Endothelial cell of umbilical vein (primary cell): ENCODE results near the gene ABCA3.

Experiments
- JUN ChIP-seq: IDR thresholded peaks from 2 replicates; pipeline ENCODE4 v1.6.1; 2011; ENCODE audit warnings: borderline replicate concordance, low read depth; ENCODE audit not compliant: insufficient read length, insufficient read depth
- MYC ChIP-seq: IDR thresholded peaks from one replicate; pipeline ENCODE4 v1.6.1; 2011; ENCODE audit warnings: mild to moderate bottlenecking, low read depth, low read length
- POLR2A ChIP-seq: IDR thresholded peaks from 2 replicates; pipeline ENCODE4 v1.6.1; 2012; ENCODE audit warnings: low read depth, mild to moderate bottlenecking, control low read depth, low read length
- POLR2AphosphoS5 ChIP-seq: IDR thresholded peaks from 2 replicates; pipeline ENCODE4 v1.6.1; 2012; ENCODE audit warnings: low read depth, mild to moderate bottlenecking, control low read depth, low read length, moderate library complexity; ENCODE audit not compliant: insufficient read depth
- TF ChIP-seq, protein P1 (sequence below), 2 donors: IDR thresholded peaks; 1 replicate in 1 of 2; 2 replicates in 1 of 2; pipeline ENCODE4 v1.5.1; 2011; ENCODE audit warnings: low read length in 2 of 2, mild to moderate bottlenecking in 2 of 2, moderate library complexity in 2 of 2, control low read depth in 1 of 2, inconsistent platforms in 1 of 2, low read depth in 1 of 2; ENCODE audit not compliant: insufficient read depth in 1 of 2; ENCODE audit errors: extremely low read depth in 1 of 2
- TF ChIP-seq, protein P2 (sequence below): IDR thresholded peaks from 2 replicates; pipeline ENCODE4 v1.6.1; 2011; ENCODE audit not compliant: insufficient read depth, insufficient read length

DNA sequence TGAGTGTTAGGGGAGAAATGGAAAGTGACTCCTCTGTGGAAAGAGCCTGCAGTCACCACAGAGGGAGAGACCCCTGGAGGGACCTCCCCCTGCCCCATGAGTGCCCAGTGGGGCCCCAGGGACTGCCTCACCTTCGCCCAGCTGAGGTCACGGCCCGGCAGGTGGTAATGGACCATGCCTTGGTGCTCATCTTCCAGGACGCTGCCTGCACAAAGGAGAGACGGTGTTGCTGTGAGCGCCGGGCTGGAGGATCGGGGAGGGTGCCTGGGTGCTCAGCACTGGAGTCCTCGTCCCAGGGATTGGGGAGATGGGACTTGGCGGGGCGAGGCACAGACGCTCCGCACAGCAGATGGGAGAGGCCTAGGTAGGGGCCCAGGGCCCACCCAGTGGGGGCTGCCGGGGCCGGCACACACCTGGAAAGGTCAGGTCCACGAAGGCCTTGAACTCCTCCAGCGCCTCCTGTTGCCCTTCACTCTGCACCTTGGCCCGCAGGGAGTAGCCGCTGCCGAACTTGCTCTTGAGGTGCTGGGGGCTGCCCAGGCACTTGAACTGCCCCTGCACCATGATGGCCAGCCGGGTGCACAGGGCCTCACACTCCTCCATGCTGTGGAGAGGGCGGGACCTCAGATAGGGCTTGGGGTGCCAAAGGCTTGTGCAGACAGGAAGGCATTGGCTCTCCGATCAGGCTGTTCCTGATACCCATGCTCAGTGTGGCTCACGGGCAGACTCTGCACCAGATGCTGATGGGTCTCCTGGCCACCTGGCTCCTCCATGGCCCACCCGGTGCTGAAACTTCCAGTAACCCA is 62.9 kb downstream of the ABCA3 start:
- TF ChIP-seq JUN: no peak
- TF ChIP-seq, protein P1, sequence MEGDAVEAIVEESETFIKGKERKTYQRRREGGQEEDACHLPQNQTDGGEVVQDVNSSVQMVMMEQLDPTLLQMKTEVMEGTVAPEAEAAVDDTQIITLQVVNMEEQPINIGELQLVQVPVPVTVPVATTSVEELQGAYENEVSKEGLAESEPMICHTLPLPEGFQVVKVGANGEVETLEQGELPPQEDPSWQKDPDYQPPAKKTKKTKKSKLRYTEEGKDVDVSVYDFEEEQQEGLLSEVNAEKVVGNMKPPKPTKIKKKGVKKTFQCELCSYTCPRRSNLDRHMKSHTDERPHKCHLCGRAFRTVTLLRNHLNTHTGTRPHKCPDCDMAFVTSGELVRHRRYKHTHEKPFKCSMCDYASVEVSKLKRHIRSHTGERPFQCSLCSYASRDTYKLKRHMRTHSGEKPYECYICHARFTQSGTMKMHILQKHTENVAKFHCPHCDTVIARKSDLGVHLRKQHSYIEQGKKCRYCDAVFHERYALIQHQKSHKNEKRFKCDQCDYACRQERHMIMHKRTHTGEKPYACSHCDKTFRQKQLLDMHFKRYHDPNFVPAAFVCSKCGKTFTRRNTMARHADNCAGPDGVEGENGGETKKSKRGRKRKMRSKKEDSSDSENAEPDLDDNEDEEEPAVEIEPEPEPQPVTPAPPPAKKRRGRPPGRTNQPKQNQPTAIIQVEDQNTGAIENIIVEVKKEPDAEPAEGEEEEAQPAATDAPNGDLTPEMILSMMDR (IDR thresholded peaks at IDR 0.05; ENCODE audit: extremely low read depth in 1 of 2, insufficient read depth in 1 of 2, low read depth in 1 of 2, low read length in 2 of 2): no peak
- TF ChIP-seq POLR2A: no peak
- no peak for TF ChIP-seq MYC
- TF ChIP-seq, protein P2, sequence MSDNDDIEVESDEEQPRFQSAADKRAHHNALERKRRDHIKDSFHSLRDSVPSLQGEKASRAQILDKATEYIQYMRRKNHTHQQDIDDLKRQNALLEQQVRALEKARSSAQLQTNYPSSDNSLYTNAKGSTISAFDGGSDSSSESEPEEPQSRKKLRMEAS: no peak
- TF ChIP-seq POLR2AphosphoS5: no peak
